Measurements from ENCODE around the gene MLST8.

GRCh38 chr16:2211923-2212347 is 6.7 kb downstream of the MLST8 start:
- TF ChIP-seq POLR2A (IDR thresholded peaks at IDR 0.05) (no peak), CTCF (IDR thresholded peaks at IDR 0.05) (no peak)

Data from body of pancreas (tissue), 4 donors.